Testis (tissue), 3 donors: ENCODE data around the gene EGFR. TPM values are rescaled to one million over a fixed set of nuclear protein-coding genes. Genes with fewer than 3 reads are reported as not detected.

Experiments
- DNase-seq: peaks from one replicate; pipeline ENCODE4 v3.0.0-alpha.2; 2019
- H3K27ac ChIP-seq, 2 donors: fragments of 200-600 bp; sonication (generic); one replicate each; pipeline ENCODE4 v1.5.1; 2019
- H3K27me3 ChIP-seq: fragments of 200-600 bp; sonication (generic); one replicate; pipeline ENCODE4 v1.5.1; 2019
- H3K36me3 ChIP-seq: fragments of 200-600 bp; sonication (generic); one replicate; pipeline ENCODE4 v1.5.1; 2017; ENCODE audit warnings: low read depth; ENCODE audit errors: missing control alignments
- H3K4me1 ChIP-seq: fragments of 200-600 bp; sonication (generic); one replicate; pipeline ENCODE4 v1.5.1; 2019
- H3K4me3 ChIP-seq, 2 donors: fragments of 200-600 bp; sonication (generic); one replicate each; pipeline ENCODE4 v1.5.1; 2017 to 2019
- H3K9me3 ChIP-seq: fragments of 200-600 bp; sonication (generic); one replicate; pipeline ENCODE4 v1.5.1; 2017
- CTCF ChIP-seq, 3 experiments: fragments of 450-650 bp in 2 of 3; fragments of 200-600 bp in 1 of 3; sonication (generic) in 1 of 3; IDR thresholded peaks; one replicate each; pipeline ENCODE4 v1.5.1; 2016 to 2019; ENCODE audit warnings: antibody characterized with exemption in 3 of 3, mild to moderate bottlenecking in 2 of 3, moderate library complexity in 1 of 3
- POLR2A ChIP-seq: fragments of 450-650 bp; IDR thresholded peaks from one replicate; pipeline ENCODE4 v1.6.1; 2017; ENCODE audit warnings: antibody characterized with exemption, mild to moderate bottlenecking, moderate library complexity
- WGBS, 2 donors: methylation state at CpG; one replicate each; pipeline ENCODE4 v1.1.5; 2018; 5-methylcytosine and 5-hydroxymethylcytosine counted together
- intact Hi-C: fragments of 100-400 bp; cut with DNase I; formaldehyde crosslinking; loops from one replicate; pipeline ENCODE4 v1.15.1; 2023; ENCODE audit warnings: low total_unique reads
- polyA plus RNA-seq: library from polyadenylated mRNA; stranded (reverse); fragments of 350-450 nt; fragmentation: Illumina TruSeq; extraction: RNeasy Lipid Tissue Mini Kit (QIAGEN cat#74804); gene quantifications from one replicate; pipeline ENCODE4 v1.2.3, GENCODE V29; 2014; ENCODE audit warnings: low read depth, low replicate concordance; ENCODE audit not compliant: insufficient read depth
- total RNA-seq, 2 donors: library from RNA; depleted of rRNA; stranded (reverse); fragments of >200 nt; gene quantifications; one replicate each; pipeline ENCODE4 v1.2.3, GENCODE V29; 2016

The EGFR gene
- total and polyA plus RNA-seq, 3 donors from 2014 or later, result 11.0 to 45.0 (median 18.2) TPM

- H3K4me1 ChIP-seq, result no peaks in the 10 kb centered on the region
- H3K4me3 ChIP-seq, result no peak overlapping the region
- no peak for DNase-seq
- intact Hi-C loops, result no loop called here
- no peaks in the 10 kb centered on the region for H3K9me3 ChIP-seq
- TF ChIP-seq POLR2A (no peak), CTCF (IDR thresholded peaks at IDR 0.05) (no peak)
- WGBS, 2 donors, result 62 to 74% methylated on average over 8 of the region's 8 CpGs
- no peaks in the 10 kb centered on the region for H3K27me3 ChIP-seq
- H3K36me3 ChIP-seq, result no peaks in the 10 kb centered on the region
- H3K27ac ChIP-seq, result no peak overlapping the region
Observed at GRCh38 chr7:55212176-55212575, 193.4 kb downstream of the EGFR start.

- Histone ChIP-seq H3K27me3 (no peaks in the 10 kb centered on the region), H3K36me3 (no peaks in the 10 kb centered on the region), H3K4me1 (no peaks in the 10 kb centered on the region), H3K27ac (no peak overlapping the region), H3K9me3 (no peaks in the 10 kb centered on the region), H3K4me3 (no peak overlapping the region)
- intact Hi-C loops, result no loop called here
- TF ChIP-seq POLR2A, result no peak
- TF ChIP-seq CTCF (IDR thresholded peaks at IDR 0.05), result no peak
- 80 to 81% methylated on average over 10 of the region's 10 CpGs for WGBS, 2 donors
- no peak for DNase-seq
Observed at GRCh38 chr7:55212838-55213237, 194.0 kb downstream of the EGFR start.

GRCh38 chr7:55214707-55215106 is 195.9 kb downstream of the EGFR start:
- no peak for TF ChIP-seq POLR2A
- no peaks in the 10 kb centered on the region for H3K4me1 ChIP-seq
- WGBS, 2 donors, result 69% methylated on average over 5 of the region's 5 CpGs
- intact Hi-C loops, result no loop called here
- H3K27ac ChIP-seq, result no peak overlapping the region
- H3K9me3 ChIP-seq, result no peaks in the 10 kb centered on the region
- H3K4me3 ChIP-seq, result no peak overlapping the region
- no peaks in the 10 kb centered on the region for H3K36me3 ChIP-seq
- DNase-seq, result no peak
- no peaks in the 10 kb centered on the region for H3K27me3 ChIP-seq

GRCh38 chr7:55223023-55223422 is 204.2 kb downstream of the EGFR start:
- Histone ChIP-seq H3K36me3 (no peaks in the 10 kb centered on the region), H3K4me1 (no peaks in the 10 kb centered on the region), H3K9me3 (no peaks in the 10 kb centered on the region), H3K27ac (no peak overlapping the region), H3K27me3 (no peaks in the 10 kb centered on the region), H3K4me3 (no peak overlapping the region)
- intact Hi-C loops, result no loop called here
- no peak for TF ChIP-seq POLR2A
- no peak for TF ChIP-seq CTCF (IDR thresholded peaks at IDR 0.05)
- WGBS, 2 donors, result 71 to 76% methylated on average over 9 of the region's 9 CpGs
- DNase-seq, result no peak

- WGBS, 2 donors, result 91 to 97% methylated on average over 5 of the region's 5 CpGs
- Histone ChIP-seq H3K4me1 (no peaks in the 10 kb centered on the region), H3K4me3 (no peak overlapping the region), H3K27me3 (no peaks in the 10 kb centered on the region), H3K27ac (no peak overlapping the region), H3K36me3 (no peaks in the 10 kb centered on the region), H3K9me3 (no peaks in the 10 kb centered on the region)
- TF ChIP-seq CTCF (IDR thresholded peaks at IDR 0.05), result no peak
- TF ChIP-seq POLR2A, result no peak
- intact Hi-C loops, result no loop called here
- DNase-seq, result no peak
Observed at GRCh38 chr7:55224111-55224510, 205.3 kb downstream of the EGFR start.
